Measurements from ENCODE around the gene CLSTN2.

Gene CLSTN2

GRCh38 chr3:140343211-140344081 is 408.5 kb downstream of the CLSTN2 start:
- no peak for TF ChIP-seq Cebpa-rat (IDR thresholded peaks at IDR 0.05)
- Histone ChIP-seq H3K9ac (no peak overlapping the region), H3K4me1 (no peaks in the 10 kb centered on the region), H4K20me1 (no peaks in the 10 kb centered on the region), H3K9me3 (replicated peaks in 1 of 11) (peaks cover 6 to 14% (median 9%) of the 10 kb centered on the region in 11 experiments; a peak in 21 of 22 replicates), H3K27me3 (no peaks in the 10 kb centered on the region), H3K4me3 (no peak overlapping the region), H3K4me2 (no peak overlapping the region), H3K36me3 (0 out of 22 replicates have a peak, but pooled peaks cover 0 to under 1% (median 0%) of the 10 kb centered on the region in 11 experiments), H3K27ac (no peak overlapping the region)

- Histone ChIP-seq H3K27me3 (no peaks in the 10 kb centered on the region), H3K4me2 (no peak overlapping the region), H3K27ac (no peak overlapping the region), H3K9ac (no peak overlapping the region), H3K36me3 (0 out of 22 replicates have a peak, but pooled peaks cover 0 to 2% (median 0%) of the 10 kb centered on the region in 11 experiments), H3K9me3 (replicated peaks in 1 of 11) (peaks cover 12 to 20% (median 15%) of the 10 kb centered on the region in 11 experiments), H3K4me1 (no peaks in the 10 kb centered on the region), H4K20me1 (no peaks in the 10 kb centered on the region), H3K4me3 (no peak overlapping the region)
- no peak for TF ChIP-seq Cebpa-rat (IDR thresholded peaks at IDR 0.05)
These were observed 409.1 kb downstream of the CLSTN2 start for GRCh38 chr3:140344082-140344454.

- TF ChIP-seq Cebpa-rat (IDR thresholded peaks at IDR 0.05), result no peak
- Histone ChIP-seq H3K27ac (no peak overlapping the region), H4K20me1 (no peaks in the 10 kb centered on the region), H3K4me2 (no peak overlapping the region), H3K27me3 (no peaks in the 10 kb centered on the region), H3K9me3 (replicated peaks in 1 of 11) (peaks cover 19 to 26% (median 22%) of the 10 kb centered on the region in 11 experiments), H3K9ac (no peak overlapping the region), H3K4me1 (no peaks in the 10 kb centered on the region), H3K4me3 (no peak overlapping the region), H3K36me3 (0 out of 22 replicates have a peak, but pooled peaks cover 0 to 2% (median 0%) of the 10 kb centered on the region in 11 experiments)
These were observed 409.7 kb downstream of the CLSTN2 start for GRCh38 chr3:140344601-140345205.

- H3K4me2 ChIP-seq, result no peak overlapping the region
- TF ChIP-seq Cebpa-rat (IDR thresholded peaks at IDR 0.05), result no peak
These were observed 412.2 kb downstream of the CLSTN2 start for GRCh38 chr3:140347151-140347550.

GRCh38 chr3:140349938-140350337 is 415.0 kb downstream of the CLSTN2 start:
- Histone ChIP-seq H3K9me3 (replicated peaks in 1 of 11) (peaks cover 20 to 39% (median 28%) of the 10 kb centered on the region in 11 experiments), H3K36me3 (0 out of 22 replicates have a peak, but pooled peaks cover 0 to 4% (median 0%) of the 10 kb centered on the region in 11 experiments), H3K4me2 (no peak overlapping the region), H3K27ac (no peak overlapping the region), H4K20me1 (no peaks in the 10 kb centered on the region), H3K27me3 (no peaks in the 10 kb centered on the region), H3K9ac (no peak overlapping the region), H3K4me1 (no peaks in the 10 kb centered on the region), H3K4me3 (no peak overlapping the region)
- TF ChIP-seq Cebpa-rat (IDR thresholded peaks at IDR 0.05), result no peak

More at GRCh38 chr3:140347151-140347550, 412.2 kb downstream of the CLSTN2 start:
- Histone ChIP-seq H3K4me1 (no peaks in the 10 kb centered on the region), H3K27ac (no peak overlapping the region), H3K9me3 (replicated peaks in 1 of 11) (peaks cover 20 to 39% (median 28%) of the 10 kb centered on the region in 11 experiments), H3K27me3 (no peaks in the 10 kb centered on the region), H4K20me1 (no peaks in the 10 kb centered on the region), H3K4me3 (no peak overlapping the region), H3K9ac (no peak overlapping the region), H3K36me3 (0 out of 22 replicates have a peak, but pooled peaks cover 0 to 4% (median 0%) of the 10 kb centered on the region in 11 experiments)

GRCh38 chr3:140351466-140351865 is 416.5 kb downstream of the CLSTN2 start:
- Histone ChIP-seq H3K9me3 (replicated peaks in 1 of 11) (peaks cover 20 to 39% (median 28%) of the 10 kb centered on the region in 11 experiments), H4K20me1 (no peaks in the 10 kb centered on the region), H3K4me3 (no peak overlapping the region), H3K4me1 (no peaks in the 10 kb centered on the region), H3K36me3 (0 out of 22 replicates have a peak, but pooled peaks cover 0 to 4% (median 0%) of the 10 kb centered on the region in 11 experiments), H3K4me2 (no peak overlapping the region), H3K27me3 (no peaks in the 10 kb centered on the region), H3K27ac (no peak overlapping the region), H3K9ac (no peak overlapping the region)
- TF ChIP-seq Cebpa-rat (IDR thresholded peaks at IDR 0.05), result no peak

- Histone ChIP-seq H3K4me2 (no peak overlapping the region), H3K27me3 (no peaks in the 10 kb centered on the region), H3K9ac (no peak overlapping the region), H3K27ac (no peak overlapping the region), H4K20me1 (no peaks in the 10 kb centered on the region), H3K36me3 (no peaks in the 10 kb centered on the region), H3K4me1 (0 out of 20 replicates have a peak, but pooled peaks cover 0 to 2% (median 0%) of the 10 kb centered on the region in 10 experiments), H3K9me3 (replicated peaks in 1 of 11) (peaks cover 0 to 5% (median 0%) of the 10 kb centered on the region in 11 experiments; a peak in 2 of 22 replicates), H3K4me3 (no peak overlapping the region)
- no peak for TF ChIP-seq Cebpa-rat (IDR thresholded peaks at IDR 0.05)
These were observed 420.5 kb downstream of the CLSTN2 start for GRCh38 chr3:140355481-140355880.

- H3K9ac ChIP-seq, result no peak overlapping the region
- no peak overlapping the region for H3K4me2 ChIP-seq
- H3K9me3 ChIP-seq (replicated peaks in 1 of 11), result peaks cover 0 to 6% (median 0%) of the 10 kb centered on the region in 11 experiments; a peak in 1 of 22 replicates
- no peaks in the 10 kb centered on the region for H4K20me1 ChIP-seq
- TF ChIP-seq Cebpa-rat (IDR thresholded peaks at IDR 0.05), result no peak
- no peak overlapping the region for H3K4me3 ChIP-seq
- H3K36me3 ChIP-seq, result no peaks in the 10 kb centered on the region
- H3K4me1 ChIP-seq, result 0 out of 20 replicates have a peak, but pooled peaks cover 0 to 7% (median 0%) of the 10 kb centered on the region in 10 experiments
- no peaks in the 10 kb centered on the region for H3K27me3 ChIP-seq
- H3K27ac ChIP-seq, result no peak overlapping the region
These were observed 423.7 kb downstream of the CLSTN2 start for GRCh38 chr3:140358686-140359085.
